NCI-H2081 treated with DMSO at 0.1 percent for 48 hours (cell line): ENCODE data around the gene JPH3.
"Not testable (repeated sequence)": the region's sequence is repeated elsewhere in the genome, so short reads cannot be mapped to it uniquely, and the experiment has no call there.

Source experiments
- DNase-seq: peaks from one replicate; lab custom pipeline; 2025; lab: John Stamatoyannopoulos, UW

JPH3 gene

DNA sequence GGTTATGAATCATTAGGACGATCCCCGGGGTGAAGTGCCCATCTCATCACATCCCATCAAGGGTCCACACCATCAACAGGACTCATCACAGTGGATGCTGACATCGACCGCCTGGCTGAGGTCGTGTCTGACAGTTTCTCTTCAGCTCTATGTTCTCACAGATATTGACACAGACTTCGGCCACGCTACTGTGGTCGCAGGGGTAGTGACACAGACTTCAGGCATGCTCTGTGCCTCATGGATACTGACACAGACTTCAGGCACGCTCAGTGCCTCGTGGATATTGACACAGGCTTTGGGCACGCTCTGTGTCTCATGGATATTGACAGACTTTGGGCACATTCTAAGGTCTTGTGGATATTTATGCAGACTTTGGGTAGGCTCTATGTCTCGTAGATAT is 113.3 kb downstream of the JPH3 start:
- DNase-seq, result no peak

DNA sequence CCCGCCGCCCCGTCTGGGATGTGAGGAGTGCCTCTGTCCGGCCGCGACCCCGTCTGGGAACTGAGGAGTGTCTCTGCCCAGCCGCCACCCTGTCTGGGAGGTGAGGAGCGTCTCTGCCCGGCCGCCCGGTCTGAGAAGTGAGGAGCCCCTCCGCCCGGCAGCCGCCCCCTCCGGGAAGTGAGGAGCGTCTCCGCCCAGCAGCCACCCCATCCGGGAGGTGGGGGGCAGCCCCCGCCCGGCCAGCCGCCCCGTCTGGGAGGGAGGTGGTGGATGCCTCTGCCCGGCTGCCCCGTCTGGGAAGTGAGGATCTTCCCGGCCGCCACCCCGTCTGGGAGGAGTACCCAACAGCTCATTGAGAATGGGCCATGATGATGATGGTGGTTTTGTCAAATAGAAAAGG is 116.5 kb downstream of the JPH3 start:
- DNase-seq, result not testable (repeated sequence)

DNA sequence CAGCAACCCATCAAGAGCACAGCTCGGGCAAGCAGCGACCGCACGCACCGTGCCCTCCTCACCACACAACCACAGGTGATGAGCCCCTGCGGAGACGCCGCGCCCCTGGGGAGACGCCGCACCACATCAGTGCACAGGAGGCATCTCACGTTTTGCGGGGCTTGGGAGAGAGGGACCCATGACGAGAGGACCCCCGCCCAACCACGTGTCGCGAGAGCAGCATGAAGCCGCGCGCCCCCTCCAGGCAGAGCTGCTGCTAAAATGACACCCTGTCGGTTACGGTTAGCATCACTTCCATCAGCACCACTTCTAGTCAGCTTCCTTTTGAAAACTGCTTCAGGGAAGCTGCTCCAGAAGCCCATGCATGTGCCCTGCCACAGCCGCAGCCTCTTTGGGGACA is 118.1 kb downstream of the JPH3 start:
- no peak for DNase-seq

DNA sequence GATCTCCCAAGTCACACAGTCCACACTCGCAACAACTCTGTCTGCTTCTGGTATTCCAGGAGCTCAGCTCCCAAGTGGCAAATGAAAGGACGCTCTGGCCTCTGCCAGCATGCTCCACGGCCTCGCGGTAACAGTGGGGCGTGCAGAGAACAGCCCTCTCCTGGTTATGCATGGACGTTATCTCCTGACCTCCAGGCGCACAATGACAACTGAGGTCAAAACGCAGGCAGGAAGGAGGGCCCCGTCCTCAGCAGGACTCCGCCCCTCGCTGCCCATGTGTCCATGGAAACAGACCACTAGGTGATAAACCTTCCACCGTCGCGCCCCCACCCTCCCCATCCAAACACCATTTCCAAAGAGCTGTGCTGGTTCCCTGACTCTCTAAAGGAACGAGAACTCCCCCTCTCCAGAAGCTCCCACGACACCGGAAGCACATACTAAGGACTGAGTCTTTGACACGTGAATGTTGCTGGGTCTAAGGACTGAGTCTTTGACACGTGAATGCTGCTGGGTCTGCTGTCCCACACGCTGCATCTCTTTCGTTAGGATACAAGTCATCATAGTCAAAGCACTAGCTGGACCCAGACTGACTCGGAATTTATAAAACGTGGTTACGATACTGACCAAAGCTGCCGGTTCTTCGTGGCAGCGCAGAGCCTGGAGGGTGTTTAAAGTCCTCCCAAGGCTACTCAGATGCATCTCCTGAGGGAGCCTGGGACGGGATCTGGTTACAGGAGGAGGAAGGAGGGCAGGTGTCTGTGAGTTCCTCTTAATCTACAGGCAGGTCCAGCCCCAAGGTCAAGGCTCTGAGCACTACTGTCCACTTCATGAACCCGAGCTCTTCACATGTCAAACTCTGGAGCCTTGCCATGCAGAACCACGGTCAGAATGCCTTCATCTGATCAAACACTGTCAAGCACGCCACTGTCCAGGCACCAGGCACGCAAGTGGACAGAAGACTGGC is 119.6 kb downstream of the JPH3 start:
- DNase-seq, result no peak

DNA sequence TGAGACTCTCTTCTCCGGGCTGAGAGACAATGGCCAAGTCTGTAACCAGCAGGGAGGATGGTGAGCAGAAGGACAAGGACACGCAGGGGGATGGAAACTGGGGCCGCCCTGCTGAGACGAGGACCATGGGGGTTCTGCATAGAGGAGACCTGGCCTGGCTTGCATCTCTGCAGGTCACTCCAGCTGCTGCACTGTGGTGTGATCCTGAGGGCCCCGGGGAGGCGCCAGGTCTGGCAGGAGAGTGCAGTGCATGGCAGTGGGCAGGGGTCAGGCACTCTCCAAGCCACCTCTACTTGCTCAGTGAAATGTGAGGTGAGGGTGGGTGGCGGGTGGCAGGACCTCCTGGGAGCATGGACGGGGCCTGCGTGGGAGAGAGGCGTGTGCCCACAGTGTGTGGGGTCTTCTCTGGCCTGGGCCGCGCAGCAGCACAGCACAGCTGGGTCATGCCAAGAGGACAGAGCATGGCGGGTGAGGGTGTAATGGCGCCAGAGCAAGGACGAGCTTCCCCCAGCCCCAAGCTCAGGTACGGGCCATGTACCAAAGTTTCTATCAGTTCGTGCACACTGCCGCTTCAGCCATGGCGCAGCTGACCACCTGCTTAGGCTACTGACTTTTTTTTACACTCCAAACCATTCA is 120.4 kb downstream of the JPH3 start:
- no peak for DNase-seq

DNA sequence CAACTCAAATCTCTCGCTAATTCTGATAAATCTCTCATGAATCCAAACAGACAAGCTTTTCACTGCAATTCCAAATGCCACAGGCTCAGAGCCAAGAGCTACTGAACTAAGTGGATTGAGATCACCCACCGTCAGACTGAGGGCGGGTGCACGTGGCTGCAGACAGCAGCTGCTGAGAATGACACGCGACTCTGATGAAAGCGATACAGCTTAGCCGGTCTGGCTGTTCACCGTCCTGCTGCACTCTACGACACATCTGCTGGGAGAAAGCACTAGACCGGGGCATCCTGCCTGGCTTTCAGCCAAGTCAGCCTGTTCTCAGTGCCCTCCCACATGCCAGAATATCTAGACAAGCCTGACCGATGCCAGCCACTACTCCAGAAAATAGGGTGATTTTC is 120.9 kb downstream of the JPH3 start:
- peak; percentile 62 for DNase-seq

DNA sequence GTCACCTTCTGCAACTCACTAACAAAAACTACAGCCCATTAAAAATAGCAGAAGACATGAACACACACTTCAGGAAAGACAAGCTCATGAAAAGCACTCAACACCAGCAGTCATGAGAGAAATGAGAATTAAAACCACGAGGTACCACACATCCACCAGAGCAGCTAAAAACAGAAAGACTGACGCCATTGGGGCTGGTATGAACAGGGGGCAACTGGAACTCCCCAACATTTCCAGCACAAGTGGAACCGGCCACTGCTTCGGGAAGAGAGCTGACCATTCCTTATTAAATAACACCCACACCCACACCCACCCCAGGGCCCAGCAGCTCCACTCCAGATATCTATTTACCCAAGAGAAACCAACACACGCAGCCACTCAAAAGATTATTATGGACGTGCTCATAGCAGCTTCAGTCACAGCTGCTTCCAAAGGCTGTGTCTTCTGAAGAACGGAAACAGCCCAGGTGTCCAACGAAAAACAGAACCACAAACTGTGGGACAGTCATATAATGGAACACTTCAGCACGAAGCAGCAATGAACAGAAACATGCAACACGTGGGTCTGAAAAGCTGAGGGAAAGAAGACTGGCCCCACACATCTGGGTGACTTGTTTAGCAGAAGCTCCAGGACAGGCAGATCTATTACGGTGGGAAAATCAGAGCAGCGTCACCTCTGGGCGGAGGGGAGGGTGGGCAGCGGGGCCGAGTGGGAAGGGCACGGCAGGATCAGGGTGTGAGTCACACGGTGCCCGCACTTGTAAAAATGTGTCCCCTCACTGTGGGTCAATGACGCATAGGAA is 122.4 kb downstream of the JPH3 start:
- DNase-seq, result no peak

DNA sequence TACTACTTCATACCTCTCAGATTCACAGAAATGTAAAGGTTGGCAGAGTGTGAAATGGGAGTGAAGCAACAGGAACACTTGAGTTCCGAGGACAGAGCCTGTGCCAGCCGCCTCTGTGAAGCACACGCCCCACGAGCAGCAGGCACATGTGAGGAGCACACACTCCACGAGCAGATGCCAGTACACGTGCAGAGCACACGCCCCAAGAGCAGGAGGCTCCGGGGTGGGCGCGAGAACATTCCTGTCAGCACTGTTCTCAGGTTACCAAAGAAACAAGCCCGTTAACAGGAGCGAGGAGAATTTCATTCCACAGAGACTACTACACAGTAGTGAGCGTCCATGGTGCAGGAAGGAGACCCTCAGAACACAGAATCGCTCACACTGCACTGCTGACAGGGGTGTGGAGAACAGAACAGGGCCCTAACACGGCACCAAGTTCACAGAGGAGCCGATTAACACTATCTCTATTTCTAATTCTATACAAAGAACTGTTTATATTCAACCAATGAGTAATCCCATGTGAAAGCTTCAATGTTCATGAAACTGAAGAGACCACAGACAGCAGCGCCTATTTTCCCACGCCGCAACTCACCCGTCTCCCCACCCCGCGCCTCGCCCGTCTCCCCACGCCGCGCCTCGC is 123.4 kb downstream of the JPH3 start:
- no peak for DNase-seq

DNA sequence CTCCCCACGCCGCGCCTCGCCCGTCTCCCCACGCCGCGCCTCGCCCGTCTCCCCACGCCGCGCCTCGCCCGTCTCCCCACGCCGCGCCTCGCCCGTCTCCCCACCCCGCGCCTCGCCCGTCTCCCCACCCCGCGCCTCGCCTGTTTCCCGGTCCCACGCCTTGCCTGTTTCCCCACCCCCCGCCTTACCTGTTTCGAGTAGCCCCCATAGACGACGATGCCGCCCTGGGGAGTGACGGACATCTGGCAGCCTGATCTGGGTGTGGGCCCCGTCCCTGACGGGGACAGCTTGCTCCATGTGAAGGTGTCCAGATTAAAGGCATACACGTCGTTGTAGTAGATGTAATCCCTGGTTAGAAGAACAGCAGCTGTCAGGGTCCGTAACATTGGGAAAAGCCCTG is 124.3 kb downstream of the JPH3 start:
- not testable (repeated sequence) for DNase-seq

DNA sequence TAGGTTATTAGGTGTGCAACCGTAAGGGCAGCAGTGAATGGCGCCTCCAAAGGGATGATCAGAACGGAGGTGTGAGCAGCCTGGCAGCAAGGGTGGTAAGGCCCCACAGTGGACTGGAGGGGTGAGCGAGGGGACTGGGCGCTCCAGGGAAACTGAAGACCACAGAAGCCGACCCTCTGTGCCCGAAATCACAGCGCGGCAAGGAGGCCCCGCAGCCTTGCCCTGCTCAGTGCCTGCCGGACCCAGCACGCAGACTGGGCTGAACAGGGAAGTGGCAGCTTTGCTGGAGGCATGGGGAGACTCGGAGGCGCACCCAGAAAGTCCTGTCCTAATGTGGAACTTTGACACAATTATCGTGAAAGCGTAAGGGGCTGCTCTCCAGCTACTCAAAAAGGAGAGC is 125.0 kb downstream of the JPH3 start:
- no peak for DNase-seq

DNA sequence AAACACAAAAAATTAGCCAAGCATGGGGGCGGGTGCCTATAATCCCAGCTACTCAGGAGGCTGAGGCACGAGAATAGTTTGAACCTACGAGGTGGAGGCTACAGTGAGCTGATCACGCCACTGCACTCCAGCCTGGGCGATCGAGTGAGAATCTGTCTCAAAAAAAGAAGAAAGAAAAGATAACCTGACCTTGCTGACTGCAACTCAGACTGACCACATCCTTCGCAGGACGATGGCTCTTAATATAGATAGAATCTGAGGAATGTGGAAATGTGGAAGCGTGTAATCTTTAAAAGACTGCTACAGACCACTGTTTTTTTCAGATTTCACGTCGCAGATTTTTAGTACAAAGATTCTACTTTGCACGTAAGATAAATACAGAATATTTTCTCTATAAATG is 125.7 kb downstream of the JPH3 start:
- no peak for DNase-seq

DNA sequence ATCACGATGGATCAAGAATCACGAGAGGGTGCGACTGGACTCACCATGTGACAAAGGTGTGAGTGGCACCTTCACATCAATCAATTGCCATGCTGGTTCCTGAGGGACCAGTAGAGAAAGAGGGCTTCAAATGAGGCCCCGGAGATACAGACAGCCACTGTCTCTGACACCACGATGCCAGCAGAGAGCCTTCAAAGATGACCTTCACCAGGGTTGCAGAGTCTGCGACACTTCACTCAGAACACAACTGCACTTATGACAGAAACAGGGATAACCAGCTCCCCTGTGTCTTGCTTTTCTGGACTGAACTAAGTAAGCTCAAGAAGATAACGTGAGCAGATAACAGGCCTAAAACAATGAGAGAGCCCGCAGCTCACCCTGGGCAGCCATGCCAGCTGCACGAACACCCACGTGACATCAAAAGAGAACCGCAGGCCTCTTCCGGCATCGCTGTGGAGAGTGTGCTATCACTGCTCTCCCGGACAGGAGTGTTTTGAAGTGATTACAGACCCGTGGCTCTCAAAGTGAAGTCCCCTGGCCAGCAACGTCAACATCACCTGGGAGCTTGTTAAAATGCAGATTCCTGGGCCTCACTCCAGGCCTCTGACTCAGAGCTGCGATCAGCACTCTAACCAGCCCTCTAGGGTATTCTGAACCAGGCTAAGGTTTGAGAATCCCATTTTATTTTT is 127.1 kb downstream of the JPH3 start:
- no peak for DNase-seq

DNA sequence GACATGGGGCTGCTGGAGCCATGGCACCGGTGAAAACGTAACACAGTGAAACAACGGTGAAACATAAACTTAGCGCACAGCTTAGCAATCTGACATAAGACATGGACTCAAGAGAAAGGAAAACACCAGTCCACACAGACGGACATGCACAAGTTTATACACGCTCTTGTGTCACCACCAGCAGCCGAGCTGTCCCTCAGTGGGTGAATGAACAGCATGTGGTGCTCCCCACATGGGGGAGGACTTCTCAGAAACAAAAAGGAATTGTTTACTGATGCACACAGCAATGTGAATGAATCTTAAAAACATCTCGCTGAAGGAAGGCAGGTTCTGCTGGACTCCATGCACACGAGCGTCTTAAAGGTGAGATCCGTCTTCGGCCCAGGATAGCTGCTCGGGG is 129.3 kb downstream of the JPH3 start:
- no peak for DNase-seq

DNA sequence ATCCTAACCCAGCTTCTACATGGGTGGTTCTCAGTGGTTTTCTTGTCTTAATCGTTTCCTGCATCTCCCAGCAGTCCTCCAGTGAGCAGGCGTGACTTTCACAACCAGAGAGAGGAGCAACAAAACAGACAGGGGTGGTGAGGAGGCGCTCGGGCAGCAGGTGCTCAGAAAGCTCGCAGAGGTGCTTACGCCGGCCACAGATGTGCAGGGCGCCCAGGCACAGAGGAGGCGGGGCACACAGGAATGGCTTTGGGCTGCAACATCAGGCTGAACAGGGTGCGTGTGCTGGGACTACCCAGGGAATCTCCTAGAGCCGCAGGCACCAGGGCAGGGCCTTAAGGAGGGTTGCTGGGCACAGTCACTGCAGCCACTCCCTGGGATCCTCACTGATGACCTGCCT is 130.9 kb downstream of the JPH3 start:
- DNase-seq, result no peak

DNA sequence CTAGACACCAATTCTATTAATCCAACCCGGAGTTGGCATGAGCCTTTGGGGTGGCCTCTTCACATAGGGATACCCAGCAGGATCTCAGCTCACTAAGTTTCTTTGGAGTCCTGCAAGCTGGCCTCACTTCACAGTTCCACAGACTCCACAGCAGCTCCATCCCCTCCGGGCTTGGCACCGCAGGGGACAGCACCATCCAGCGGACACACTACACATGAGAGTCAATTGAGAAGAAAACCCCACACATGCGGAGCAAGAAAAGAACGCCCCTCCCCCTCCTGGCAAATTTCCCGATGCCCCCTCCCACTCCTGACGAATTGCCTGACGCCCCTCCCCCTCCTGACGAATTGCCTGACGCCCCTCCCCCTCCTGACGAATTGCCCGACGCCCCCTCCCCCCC is 132.3 kb downstream of the JPH3 start:
- DNase-seq, result no peak

DNA sequence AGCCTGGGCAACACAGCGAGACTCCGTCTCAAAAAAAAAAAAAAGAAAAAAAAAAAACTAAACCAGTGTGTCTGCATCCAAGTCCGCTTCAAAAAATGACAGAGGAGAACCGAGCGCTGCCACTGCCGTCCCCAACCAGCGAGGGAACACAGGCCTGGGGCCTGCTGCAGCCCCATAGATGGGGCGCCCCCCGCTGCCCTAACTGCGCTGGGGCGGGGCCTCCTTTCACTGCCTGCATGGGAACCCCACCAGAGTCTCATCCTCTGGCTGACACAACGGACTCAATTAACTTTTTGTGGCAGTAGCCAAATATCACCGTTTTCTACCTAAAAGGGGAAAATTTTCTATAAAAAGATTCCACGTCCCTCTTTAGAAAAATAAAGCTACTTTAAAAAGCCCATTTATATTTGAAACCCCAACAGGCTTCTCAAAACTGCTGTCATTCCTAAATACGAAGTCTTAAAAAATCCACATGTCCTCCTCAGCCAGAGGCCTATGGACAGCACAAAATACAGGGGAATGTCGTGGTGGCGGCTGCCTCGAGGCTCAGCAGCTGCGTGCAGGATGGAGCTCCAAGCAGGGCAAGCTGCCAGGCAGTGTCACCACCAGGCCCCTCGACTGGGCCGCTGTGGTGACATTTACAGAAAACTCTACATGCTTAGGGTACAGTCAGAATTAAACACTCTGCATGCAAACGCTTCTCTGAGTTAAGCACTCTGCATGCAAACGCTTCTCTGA is 133.1 kb downstream of the JPH3 start:
- DNase-seq, result no peak

DNA sequence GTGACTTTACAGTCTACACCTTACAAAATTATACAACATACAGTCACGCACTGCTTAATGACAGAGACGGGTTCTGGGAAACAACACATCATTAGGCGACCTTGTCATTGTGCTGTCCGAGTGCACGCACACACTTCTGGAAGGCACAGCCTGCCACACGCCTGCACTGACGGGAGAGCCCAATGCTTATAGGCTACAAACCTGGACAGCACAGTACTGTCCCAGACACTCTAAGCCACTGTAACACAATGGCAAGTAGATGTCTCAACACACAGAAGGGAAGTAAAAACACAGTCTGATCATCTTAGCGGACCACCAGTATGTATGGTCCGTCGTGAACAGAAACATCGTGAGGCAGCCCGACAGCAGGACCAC is 133.7 kb downstream of the JPH3 start:
- no peak for DNase-seq

DNA sequence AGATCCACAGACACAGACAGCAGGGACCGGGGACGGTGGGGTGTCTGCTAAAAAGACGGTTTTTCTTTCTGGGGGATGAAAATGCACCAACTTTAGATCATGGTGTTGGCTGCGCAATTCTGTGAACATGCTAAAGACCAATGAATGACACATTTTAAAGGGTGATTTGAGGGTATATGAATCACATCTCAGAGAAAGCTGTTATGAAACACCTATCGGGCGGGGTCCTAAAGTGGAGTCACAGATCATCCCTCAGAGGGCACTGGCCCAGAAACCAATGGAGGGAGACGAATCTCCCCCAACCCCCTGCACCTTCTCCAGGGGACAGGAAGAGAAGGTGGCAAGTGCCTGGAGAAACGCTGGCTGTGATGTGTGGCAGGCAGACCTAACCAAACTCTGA is 137.5 kb downstream of the JPH3 start:
- DNase-seq, result no peak

DNA sequence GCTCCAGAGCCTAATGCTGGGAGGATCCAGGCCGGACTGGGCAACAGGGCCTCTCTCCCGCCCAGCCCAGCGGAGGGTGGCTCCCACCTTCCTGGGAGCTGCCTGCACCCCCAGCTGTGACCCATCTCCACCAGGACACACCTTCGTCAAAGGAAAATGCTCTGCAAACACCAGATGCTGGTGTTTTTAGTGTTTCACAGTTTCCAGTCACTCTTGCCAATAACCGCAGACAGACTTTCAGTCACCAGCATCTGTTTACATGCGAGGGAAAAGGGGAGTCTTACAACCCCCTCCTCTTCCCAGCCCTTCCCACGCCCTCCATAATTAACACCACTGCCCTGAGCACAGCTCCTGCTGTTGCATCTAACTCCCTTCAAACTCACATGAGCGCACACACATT is 138.1 kb downstream of the JPH3 start:
- no peak for DNase-seq

DNA sequence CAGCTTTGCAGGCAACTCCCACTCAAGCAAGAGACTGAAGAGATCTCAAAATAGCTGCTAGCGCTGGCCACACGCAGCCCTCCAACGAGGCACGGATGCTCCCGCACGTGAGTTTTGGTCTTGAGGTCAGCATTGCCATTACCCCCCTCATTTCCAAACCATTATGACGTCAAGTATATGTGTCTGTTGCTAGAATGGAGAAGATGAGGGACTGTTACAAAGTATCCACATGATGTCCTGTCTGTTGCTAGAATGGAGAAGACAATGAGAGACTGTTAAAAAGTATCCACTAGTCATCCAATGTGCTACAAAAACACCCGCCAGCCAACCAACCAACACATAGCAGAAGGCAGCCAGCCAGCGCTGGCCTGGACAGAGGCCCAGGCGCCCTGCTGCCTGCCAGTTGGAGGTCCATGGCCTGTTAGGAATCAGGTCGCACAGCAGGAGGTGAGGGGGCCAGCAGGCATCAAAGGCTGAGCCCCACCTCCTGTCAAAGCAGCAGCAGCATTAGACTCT is 138.7 kb downstream of the JPH3 start:
- no peak for DNase-seq
